Measurements from ENCODE around the gene BCL2A1. TPM values are rescaled to one million over a fixed set of nuclear protein-coding genes. Genes with fewer than 3 reads are reported as not detected.
"Not testable (repeated sequence)": the region's sequence is repeated elsewhere in the genome, so short reads cannot be mapped to it uniquely, and the experiment has no call there.

BCL2A1 gene
- polyA plus RNA-seq, 10 donors = 0.42 to 1.3 (median 0.59) TPM; not detected in 3

DNA sequence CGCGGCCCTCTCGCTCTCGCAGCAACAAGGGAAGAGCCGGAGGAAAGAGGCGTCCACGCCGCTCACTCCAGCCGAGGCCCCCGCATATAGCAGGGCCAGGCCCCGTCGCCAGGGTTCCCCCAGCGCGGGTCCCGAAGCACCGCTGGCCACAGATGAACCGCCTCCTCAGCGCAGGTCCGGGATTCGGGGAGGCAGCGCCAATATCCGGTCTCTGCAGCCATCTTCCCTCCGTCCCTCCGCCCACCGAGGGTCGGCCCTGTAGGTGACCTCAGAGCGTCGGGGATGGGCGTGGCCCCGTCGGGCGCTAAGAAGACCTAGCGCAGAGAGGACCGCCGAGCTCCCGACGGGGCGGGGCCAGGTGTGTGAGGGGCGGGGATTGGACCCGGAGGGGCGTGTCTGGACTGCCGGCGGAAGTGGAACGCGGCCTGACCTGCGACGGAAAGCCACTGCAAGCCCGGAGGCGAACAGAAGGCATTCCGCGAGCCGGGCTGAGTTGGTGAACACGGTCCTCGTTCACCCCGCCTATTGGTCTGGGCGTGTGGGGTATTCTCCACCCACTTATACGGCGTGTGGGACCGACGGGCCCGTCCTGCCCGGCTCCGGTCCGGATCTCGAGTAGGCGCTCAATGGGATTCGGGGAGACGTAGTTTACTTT is 47.4 kb downstream of the BCL2A1 start:
- DNase-seq = peak; percentile 94 to 98 (median 95)

DNA sequence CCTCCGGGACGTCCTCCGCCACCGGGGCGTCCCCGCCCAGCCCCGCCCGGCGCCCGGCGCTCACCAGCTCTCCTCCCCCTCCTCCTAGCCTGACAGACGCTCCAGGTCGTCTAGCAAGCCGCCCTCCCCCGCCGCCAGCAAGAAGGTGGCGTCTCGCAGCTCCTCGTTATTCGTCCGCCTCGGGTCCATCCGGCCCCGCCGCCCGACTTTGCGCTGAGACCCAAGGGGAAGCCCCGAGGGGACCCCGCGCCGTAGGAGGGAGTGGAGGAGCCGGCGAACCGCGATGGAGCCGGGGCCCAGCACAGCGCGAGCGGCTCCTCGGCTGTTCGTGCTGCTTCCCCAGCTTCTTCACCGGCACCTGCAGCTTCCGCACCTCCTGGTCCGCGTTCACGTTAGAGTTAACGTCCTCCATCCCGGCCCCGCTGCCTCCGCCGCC is 47.9 kb downstream of the BCL2A1 start:
- DNase-seq = peak in 2 of 3 donors; percentile 21 to 47

DNA sequence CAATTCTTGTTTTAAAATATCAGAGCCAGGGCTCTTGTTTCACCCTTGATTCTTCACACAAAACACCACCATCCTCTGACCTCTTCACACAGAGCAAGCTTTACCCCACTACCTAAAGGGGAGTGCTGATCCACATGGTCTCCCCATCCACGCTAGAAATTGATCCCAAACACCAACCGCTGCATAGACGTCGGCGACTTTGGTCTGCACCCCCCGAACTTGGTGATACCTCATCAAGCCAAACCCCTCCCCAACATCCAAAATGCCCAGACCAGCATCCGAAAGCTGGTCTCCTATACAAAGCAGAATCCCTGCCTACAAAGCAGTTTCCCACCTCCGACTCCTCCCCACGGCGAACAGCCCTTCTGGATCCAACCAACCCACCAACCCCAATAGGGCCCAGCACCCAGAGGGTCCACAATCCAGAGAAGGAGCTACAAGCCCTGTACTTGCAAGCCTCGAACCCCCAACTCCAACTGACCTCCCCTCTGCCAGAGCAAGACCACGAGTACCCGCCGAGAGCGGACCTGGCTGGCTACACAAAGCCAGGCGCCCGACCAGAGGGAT is 48.4 kb downstream of the BCL2A1 start:
- DNase-seq = no peak

DNA sequence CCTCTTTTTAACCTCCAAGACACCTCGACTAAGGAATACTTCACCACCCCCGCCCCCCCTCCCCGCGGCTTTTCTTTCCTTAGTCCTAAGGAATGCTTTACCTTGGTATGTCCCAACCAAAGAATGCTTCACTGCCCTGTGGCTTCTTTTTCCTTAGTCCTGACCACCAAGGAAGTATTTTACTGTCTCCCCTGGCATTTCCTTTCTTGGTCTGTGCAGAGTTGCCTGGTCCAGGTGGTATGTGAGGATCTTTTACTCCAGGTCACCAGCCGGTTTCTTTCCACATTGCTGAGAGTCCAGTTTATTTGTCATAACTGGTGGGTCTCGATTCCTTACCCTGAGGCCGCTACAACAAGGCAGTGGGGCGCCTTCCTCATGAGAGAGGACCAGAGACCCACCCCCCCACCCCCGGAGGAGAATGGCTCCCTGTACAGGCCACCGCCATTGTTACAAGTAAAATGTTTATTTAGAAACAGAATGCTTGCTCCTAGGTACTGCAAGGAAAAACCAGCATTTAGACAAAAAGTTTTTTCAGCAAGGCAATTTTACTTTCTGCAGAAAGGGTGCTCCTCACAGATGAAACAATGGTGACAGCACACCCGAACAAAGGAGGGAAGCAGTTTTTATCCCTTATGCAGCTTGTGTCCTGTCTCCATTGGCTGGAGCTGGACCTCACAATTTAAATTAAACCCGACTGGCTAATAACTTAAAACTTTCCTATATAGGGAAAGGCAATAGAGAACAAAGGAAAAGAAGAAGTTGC is 51.1 kb downstream of the BCL2A1 start:
- no peak for DNase-seq

DNA sequence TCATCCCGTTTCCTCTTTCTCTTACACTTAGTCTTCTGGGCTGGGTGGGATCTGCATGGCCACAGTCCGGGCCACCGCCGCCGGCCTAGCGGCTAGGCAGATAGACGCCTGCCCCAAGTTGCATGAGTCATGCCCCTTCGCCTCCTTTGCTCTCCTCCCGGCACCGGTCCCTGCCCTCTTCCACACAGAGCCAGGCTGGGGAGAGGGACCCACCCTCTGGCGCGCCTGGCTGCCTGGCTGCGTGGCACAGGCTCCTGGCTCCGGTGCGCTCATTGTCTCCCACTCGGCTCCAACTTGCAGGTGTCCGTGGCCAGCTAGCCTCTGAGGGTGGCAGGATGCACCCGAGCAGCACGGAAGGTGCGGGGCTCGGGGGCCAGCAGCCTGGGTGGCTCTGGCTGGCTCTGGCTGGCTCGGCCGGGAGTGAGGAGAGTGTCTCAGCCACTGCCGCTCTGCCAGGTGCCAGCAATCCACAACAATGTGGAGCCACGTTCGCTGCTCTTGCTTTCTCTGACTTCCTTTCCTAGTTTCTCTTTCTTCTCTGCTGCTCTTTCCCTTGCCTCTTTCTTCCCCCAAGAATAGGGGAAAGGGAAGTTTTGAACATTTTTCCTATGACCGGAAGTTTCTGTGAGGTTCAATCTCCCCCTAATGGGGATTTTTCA is 51.8 kb downstream of the BCL2A1 start:
- DNase-seq = no peak

DNA sequence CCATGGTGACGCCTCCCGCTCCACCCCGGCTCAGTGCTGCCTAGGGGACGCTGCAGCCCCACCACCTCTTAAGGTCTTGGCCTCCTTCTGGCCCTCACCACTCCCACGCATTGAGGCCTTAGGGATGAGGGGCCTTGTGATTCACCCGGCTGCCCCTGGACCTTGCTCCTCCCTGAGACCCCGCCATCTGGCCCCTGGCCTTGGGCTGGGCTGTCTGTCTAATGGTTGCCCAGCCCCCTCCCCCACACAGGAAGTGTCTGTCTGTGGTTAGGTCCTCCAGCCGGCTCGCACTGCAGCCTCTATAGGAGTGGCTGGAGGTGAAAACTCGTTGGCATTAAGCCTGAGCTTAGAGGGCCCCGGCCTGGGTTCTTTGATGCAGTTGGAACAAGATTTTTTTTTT is 52.7 kb downstream of the BCL2A1 start:
- DNase-seq = no peak

DNA sequence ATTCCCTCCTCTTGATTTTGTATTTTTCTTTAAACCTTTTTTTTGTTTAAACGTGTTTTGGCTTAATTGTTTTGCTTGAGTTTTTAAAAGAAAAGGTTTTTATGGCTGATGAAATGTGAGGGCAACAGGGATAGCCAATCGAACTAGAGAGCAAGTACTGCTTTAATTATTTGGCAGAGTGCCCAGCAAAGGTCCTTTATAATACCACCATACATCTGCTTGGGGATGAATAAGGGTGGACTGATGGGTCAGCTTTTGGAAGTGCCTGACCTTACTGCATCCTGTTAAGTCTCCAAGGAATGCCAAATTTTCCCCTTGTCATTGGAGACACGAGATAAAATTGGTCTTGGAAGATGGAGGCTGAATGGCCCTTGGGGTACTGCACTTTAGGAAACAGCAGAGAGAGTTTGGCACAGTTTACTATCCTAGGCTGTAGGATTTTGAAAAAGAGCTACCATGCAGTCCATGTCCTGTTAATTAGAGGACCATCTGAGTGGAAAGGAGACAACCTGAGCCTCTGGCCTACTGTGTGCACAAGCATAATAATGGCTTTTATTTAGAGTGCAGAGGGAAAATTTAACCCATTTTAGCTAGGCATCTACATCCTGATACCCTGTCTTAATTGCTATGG is 54.4 kb downstream of the BCL2A1 start:
- DNase-seq = no peak

DNA sequence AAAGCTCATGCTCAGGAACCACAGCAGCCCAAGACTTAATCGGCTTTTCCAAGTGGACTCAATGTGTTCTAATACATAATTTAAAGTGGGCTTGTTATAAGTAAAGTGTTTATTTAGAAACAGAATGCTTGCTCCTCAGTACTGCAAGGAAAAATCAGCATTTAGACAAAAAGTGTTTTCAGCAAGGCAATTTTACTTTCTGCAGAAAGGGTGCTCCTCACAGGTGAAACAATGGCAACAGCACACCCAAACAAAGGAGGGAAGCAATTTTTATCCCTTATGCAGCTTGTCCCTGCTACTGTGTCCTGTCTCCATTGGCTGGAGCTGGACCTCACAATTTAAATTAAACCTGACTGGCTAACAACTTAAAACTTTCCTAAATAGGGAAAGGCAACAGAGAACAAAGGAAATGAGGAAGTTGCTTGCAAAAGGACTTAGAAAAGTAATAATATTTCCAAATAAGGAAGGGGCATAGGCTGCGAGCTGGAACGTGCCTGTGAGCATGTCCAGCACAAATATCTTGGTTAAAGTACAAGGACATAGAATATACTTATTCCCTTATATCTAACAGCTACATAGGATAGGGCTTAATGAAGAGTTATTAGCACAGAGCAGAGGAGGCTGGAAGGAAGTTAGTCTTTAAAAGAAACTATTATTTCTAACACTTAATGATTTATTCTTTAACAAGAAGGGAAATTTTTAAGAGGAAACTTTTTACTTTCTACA is 55.1 kb downstream of the BCL2A1 start:
- not testable (repeated sequence) for DNase-seq

DNA sequence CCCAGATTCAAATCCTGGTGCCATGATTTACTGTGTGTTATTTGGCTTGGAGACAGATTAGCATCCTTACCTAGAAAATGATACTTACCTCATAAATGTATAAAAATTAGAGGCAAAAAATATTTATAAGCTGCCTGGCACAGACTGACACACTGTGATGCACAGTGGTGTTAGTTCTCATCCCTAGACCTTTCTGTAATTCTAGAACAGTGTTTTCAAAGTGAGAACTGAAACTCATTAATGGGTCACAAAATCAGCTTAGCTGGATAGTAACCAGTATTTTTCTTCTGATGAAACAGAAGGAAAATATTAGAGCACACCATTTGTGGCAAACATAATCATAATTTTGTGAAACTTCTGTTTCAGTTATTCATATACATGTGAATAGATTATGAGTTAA is 56.3 kb downstream of the BCL2A1 start:
- no peak for DNase-seq

Other genes with a start within 250 kb of the BCL2A1 start
- 10 to 100 TPM; 13.3 to 24.0 (median 18.4) TPM for gene MTHFS, start 74.2 kb downstream of the BCL2A1 start, polyA plus RNA-seq (ENCODE audit: insufficient read length in 10 of 10)
- gene ZFAND6, start 88.5 kb upstream of the BCL2A1 start, polyA plus RNA-seq (ENCODE audit: insufficient read length in 10 of 10) = 100 to 1,000 TPM in 7 of 10 donors, 10 to 100 TPM in 3; 88.5 to 118 (median 108) TPM
- 10 to 100 TPM in 8 of 10 donors, 1 to 10 TPM in 2; 8.7 to 15.4 (median 12.0) TPM for gene FAH, start 181.8 kb upstream of the BCL2A1 start, polyA plus RNA-seq (ENCODE audit: insufficient read length in 10 of 10)

All from muscle of back (tissue), 11 donors.